OCI-LY1 (cell line): Measurements from ENCODE around the gene KRTAP9-1.

ENCODE experiments used
- H2AFZ ChIP-seq: fragments of 200-600 bp; sonication (generic), shearing (Covaris generic); 2 replicates; pipeline ENCODE4 v1.6.0; 2014; ENCODE audit warnings: antibody characterized with exemption, mild to moderate bottlenecking, low read length
- H3F3A ChIP-seq: fragments of 200-600 bp; sonication (generic), shearing (Covaris generic); 2 replicates; pipeline ENCODE4 v1.6.0; 2014; ENCODE audit warnings: mild to moderate bottlenecking, antibody characterized with exemption, low read length, moderate library complexity; ENCODE audit not compliant: insufficient read depth
- H3K27ac ChIP-seq: fragments of 200-600 bp; sonication (generic); 2 replicates; pipeline ENCODE4 v1.5.1; 2014; ENCODE audit warnings: low read length, mixed run types, mild to moderate bottlenecking, low read depth; ENCODE audit not compliant: poor library complexity, severe bottlenecking
- H3K27me3 ChIP-seq: fragments of 200-600 bp; sonication (generic); 2 replicates; pipeline ENCODE4 v1.6.0; 2014; ENCODE audit warnings: antibody characterized with exemption, mild to moderate bottlenecking, low read length, moderate library complexity; ENCODE audit not compliant: insufficient read depth
- H3K36me3 ChIP-seq: fragments of 200-600 bp; sonication (generic); 2 replicates; pipeline ENCODE4 v1.6.1; 2014; ENCODE audit warnings: mild to moderate bottlenecking, antibody characterized with exemption, low read length, moderate library complexity, mixed read lengths; ENCODE audit not compliant: insufficient read depth
- H3K4me1 ChIP-seq: fragments of 200-600 bp; sonication (generic); 2 replicates; pipeline ENCODE4 v1.5.1; 2014; ENCODE audit warnings: mild to moderate bottlenecking, low read length, moderate library complexity; ENCODE audit not compliant: insufficient read depth, severe bottlenecking
- H3K4me2 ChIP-seq: fragments of 200-600 bp; sonication (generic), shearing (Covaris generic); 2 replicates; pipeline ENCODE4 v1.6.1; 2014; ENCODE audit warnings: low read length
- H3K4me3 ChIP-seq: fragments of 200-600 bp; sonication (generic); 2 replicates; pipeline ENCODE4 v1.5.1; 2014; ENCODE audit warnings: low read length, low read depth, mild to moderate bottlenecking, mixed read lengths; ENCODE audit not compliant: poor library complexity, severe bottlenecking
- H3K79me2 ChIP-seq: fragments of 200-600 bp; shearing (Covaris generic); 2 replicates; pipeline ENCODE4 v1.6.1; 2016; ENCODE audit warnings: mixed run types, low read length, mixed read lengths; ENCODE audit not compliant: insufficient read depth
- H3K9ac ChIP-seq: fragments of 200-600 bp; sonication (generic), shearing (Covaris generic); 2 replicates; pipeline ENCODE4 v1.6.1; 2014; ENCODE audit warnings: mild to moderate bottlenecking, low read length, mixed read lengths
- H3K9me2 ChIP-seq: fragments of 200-600 bp; sonication (generic), shearing (Covaris generic); 2 replicates; pipeline ENCODE4 v1.6.1; 2014; ENCODE audit warnings: low read depth, mild to moderate bottlenecking, low read length, mixed read lengths
- H3K9me3 ChIP-seq: fragments of 200-600 bp; shearing (Covaris generic); 2 replicates; pipeline ENCODE4 v1.6.1; 2014; ENCODE audit warnings: low read length, mixed read lengths
- H4K20me1 ChIP-seq: fragments of 200-600 bp; sonication (generic), shearing (Covaris generic); 2 replicates; pipeline ENCODE4 v1.6.0; 2016; ENCODE audit warnings: mild to moderate bottlenecking, low read length; ENCODE audit not compliant: insufficient read depth
- EZH2 ChIP-seq: fragments of 200-600 bp; sonication (generic), shearing (Covaris generic); IDR thresholded peaks from 2 replicates; pipeline ENCODE4 v1.8.0; 2017; ENCODE audit warnings: borderline replicate concordance, mixed run types, mild to moderate bottlenecking, antibody characterized with exemption, low read length, moderate library complexity, mixed read lengths
- TF ChIP-seq, protein P1 (sequence below): fragments of 200-600 bp; sonication (generic), shearing (Covaris generic); IDR thresholded peaks from 2 replicates; pipeline ENCODE4 v1.5.1; 2017; ENCODE audit warnings: mild to moderate bottlenecking, antibody characterized with exemption, low read length, moderate library complexity, mixed read lengths

KRTAP9-1 gene

DNA sequence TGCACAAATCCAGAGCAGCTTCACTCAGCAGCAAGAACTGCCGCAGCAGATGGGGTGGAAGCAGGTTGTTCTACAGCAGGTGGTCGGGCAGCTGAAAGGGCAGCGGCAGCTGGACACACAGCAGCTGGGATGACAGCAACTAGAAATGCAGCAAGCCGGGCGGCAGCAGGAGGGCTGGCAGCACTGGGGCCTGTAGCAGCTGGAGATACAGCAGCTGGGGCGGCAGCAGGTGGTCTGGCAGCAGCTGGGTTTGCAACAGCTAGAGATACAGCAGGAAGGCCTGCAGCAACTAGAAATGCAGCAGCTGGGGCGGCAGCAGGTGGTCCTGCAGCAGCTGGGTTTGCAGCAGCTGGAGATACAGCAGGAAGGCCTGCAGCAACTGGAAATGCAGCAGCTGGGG is 22.1 kb upstream of the KRTAP9-1 start:
- H3K79me2 ChIP-seq = no peaks in the 10 kb centered on the region
- no peaks in the 10 kb centered on the region for H3K4me1 ChIP-seq
- H3K9me2 ChIP-seq = no peaks in the 10 kb centered on the region
- no peak overlapping the region for H3K4me3 ChIP-seq
- no peak overlapping the region for H3K27ac ChIP-seq
- H2AFZ ChIP-seq = no peak overlapping the region
- H3K9ac ChIP-seq = no peak overlapping the region
- no peak for TF ChIP-seq EZH2
- TF ChIP-seq, protein P1, sequence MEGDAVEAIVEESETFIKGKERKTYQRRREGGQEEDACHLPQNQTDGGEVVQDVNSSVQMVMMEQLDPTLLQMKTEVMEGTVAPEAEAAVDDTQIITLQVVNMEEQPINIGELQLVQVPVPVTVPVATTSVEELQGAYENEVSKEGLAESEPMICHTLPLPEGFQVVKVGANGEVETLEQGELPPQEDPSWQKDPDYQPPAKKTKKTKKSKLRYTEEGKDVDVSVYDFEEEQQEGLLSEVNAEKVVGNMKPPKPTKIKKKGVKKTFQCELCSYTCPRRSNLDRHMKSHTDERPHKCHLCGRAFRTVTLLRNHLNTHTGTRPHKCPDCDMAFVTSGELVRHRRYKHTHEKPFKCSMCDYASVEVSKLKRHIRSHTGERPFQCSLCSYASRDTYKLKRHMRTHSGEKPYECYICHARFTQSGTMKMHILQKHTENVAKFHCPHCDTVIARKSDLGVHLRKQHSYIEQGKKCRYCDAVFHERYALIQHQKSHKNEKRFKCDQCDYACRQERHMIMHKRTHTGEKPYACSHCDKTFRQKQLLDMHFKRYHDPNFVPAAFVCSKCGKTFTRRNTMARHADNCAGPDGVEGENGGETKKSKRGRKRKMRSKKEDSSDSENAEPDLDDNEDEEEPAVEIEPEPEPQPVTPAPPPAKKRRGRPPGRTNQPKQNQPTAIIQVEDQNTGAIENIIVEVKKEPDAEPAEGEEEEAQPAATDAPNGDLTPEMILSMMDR = no peak
- H3K9me3 ChIP-seq = no peaks in the 10 kb centered on the region
- H4K20me1 ChIP-seq = no peaks in the 10 kb centered on the region
- no peaks in the 10 kb centered on the region for H3K27me3 ChIP-seq
- H3F3A ChIP-seq = no peaks in the 10 kb centered on the region
- H3K4me2 ChIP-seq = no peak overlapping the region
- H3K36me3 ChIP-seq = no peaks in the 10 kb centered on the region

DNA sequence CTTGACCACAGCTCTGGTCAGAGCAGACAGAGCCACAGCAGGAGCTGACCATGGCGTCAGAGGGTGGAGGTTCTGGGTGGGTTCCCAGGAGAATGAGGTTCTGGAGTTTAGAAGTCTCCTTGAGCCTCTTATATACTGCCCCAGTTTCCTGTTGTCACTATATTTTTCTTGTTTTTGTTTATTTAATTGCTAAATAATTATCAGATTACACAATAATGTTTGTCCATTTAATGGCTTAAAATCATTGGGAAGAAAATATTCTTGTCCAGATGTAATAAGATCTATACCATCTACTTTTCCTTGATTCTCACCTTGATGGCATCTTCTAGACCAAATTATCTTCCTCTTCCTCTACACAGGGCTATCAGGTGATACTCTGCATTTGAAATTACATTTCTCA is 21.6 kb upstream of the KRTAP9-1 start, which contains the start of gene KRTAP4-3:
Gene KRTAP4-3 (minus strand): TSS at position 101 of the 400 bp plus-strand sequence. CDS start 49 bp downstream, at position 52.
- H3K4me2 ChIP-seq = no peak within 1 kb of the TSS

DNA sequence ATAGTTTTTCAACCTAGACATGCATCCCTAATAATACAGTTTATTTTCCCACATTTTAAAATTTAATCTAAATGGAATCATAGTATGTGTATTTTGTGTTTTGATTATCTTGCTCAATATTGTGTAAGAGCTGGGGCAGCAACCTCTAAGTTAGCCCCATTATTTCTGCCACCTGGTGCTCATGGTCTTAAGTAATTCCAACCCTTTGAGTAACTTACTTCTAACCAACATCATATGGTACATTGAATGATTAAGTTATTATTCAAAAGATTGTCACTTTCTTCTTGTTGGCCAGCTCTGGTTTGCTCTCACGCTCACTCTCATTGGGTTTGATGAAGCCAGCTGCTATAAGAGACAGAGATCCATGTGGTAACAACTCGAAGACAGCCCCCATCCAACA is 17.8 kb upstream of the KRTAP9-1 start:
- Histone ChIP-seq H2AFZ (no peak overlapping the region), H3K79me2 (no peaks in the 10 kb centered on the region), H3K27me3 (no peaks in the 10 kb centered on the region), H3K4me2 (no peak overlapping the region), H3K9ac (no peak overlapping the region), H3K36me3 (no peaks in the 10 kb centered on the region), H3K9me3 (no peaks in the 10 kb centered on the region), H3K9me2 (no peaks in the 10 kb centered on the region), H3K4me1 (no peaks in the 10 kb centered on the region), H4K20me1 (no peaks in the 10 kb centered on the region), H3K4me3 (no peak overlapping the region), H3F3A (no peaks in the 10 kb centered on the region), H3K27ac (no peak overlapping the region)
- TF ChIP-seq, protein P1 = no peak
- TF ChIP-seq EZH2 = no peak

More for the DNA sequence above, 21.6 kb upstream of the KRTAP9-1 start, which contains the start of gene KRTAP4-3:
- no peaks in the 10 kb centered on the region for H3K27me3 ChIP-seq
- no peak within 1 kb of the TSS for H3K9ac ChIP-seq
- no peak for TF ChIP-seq EZH2
- TF ChIP-seq, protein P1 = no peak
- no peaks in the 10 kb centered on the region for H4K20me1 ChIP-seq
- H3K9me3 ChIP-seq = no peaks in the 10 kb centered on the region
- H3K4me3 ChIP-seq = no peak within 1 kb of the TSS
- no peaks in the 10 kb centered on the region for H3K4me1 ChIP-seq
- H2AFZ ChIP-seq = no peak within 1 kb of the TSS
- H3K79me2 ChIP-seq = no peaks in the 10 kb centered on the region
- no peaks in the 10 kb centered on the region for H3K36me3 ChIP-seq
- no peak within 1 kb of the TSS for H3K27ac ChIP-seq
- H3F3A ChIP-seq = no peaks in the 10 kb centered on the region
- H3K9me2 ChIP-seq = no peaks in the 10 kb centered on the region
